ENCODE measurements around the gene TCERG1L. TPM values are rescaled to one million over a fixed set of nuclear protein-coding genes. Genes with fewer than 3 reads are reported as not detected.

The TCERG1L gene
- total RNA-seq, 4 donors from 2014 or later: 0.42 to 1.3 TPM; not detected in 2

DNA sequence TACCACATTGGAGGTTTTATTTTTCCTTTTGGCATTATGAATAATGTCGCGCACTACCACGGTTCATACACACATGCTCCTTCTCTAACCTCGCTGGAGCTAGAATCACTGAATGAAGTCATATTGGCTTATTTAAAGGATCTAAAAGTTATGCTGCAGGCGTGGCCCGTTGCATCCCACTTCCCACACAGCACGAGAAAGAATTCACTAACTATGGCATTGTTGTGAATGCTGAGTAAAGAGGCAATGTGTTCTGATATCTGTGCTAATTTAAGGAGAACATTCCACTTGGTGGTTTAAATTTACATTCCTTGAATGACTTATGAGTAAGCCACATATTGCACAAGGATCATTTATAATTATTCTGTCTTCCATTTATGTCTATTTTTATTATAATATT, 20.7 kb downstream of the TCERG1L start:
- Histone ChIP-seq H3K4me1 (no peaks in the 10 kb centered on the region), H3K27me3 (no peaks in the 10 kb centered on the region), H3K9me3 (peaks cover 0 to 10% (median 0%) of the 10 kb centered on the region in 4 donors), H3K36me3 (no peaks in the 10 kb centered on the region), H3K27ac (no peak overlapping the region), H3K4me3 (no peak overlapping the region)
- TF ChIP-seq EP300 (IDR thresholded peaks at IDR 0.05) (no peak), POLR2A (IDR thresholded peaks at IDR 0.05) (no peak)
- TF ChIP-seq, protein P1, sequence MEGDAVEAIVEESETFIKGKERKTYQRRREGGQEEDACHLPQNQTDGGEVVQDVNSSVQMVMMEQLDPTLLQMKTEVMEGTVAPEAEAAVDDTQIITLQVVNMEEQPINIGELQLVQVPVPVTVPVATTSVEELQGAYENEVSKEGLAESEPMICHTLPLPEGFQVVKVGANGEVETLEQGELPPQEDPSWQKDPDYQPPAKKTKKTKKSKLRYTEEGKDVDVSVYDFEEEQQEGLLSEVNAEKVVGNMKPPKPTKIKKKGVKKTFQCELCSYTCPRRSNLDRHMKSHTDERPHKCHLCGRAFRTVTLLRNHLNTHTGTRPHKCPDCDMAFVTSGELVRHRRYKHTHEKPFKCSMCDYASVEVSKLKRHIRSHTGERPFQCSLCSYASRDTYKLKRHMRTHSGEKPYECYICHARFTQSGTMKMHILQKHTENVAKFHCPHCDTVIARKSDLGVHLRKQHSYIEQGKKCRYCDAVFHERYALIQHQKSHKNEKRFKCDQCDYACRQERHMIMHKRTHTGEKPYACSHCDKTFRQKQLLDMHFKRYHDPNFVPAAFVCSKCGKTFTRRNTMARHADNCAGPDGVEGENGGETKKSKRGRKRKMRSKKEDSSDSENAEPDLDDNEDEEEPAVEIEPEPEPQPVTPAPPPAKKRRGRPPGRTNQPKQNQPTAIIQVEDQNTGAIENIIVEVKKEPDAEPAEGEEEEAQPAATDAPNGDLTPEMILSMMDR (IDR thresholded peaks at IDR 0.05): no peak
- 60 to 62% methylated on average over 7 of the region's 7 CpGs for WGBS, 2 donors
- no peak for DNase-seq (ENCODE audit: low spot score in 2 of 2)

GRCh38 chr10:131288648-131289047, 22.9 kb downstream of the TCERG1L start:
- no peak overlapping the region for H3K4me3 ChIP-seq
- no peaks in the 10 kb centered on the region for H3K4me1 ChIP-seq
- WGBS, 2 donors: 86 to 90% methylated on average over 12 of the region's 12 CpGs
- H3K27ac ChIP-seq: no peak overlapping the region
- H3K36me3 ChIP-seq: no peaks in the 10 kb centered on the region
- peaks cover 0 to 5% (median 0%) of the 10 kb centered on the region in 4 donors for H3K9me3 ChIP-seq
- no peaks in the 10 kb centered on the region for H3K27me3 ChIP-seq
- no peak for DNase-seq (ENCODE audit: low spot score in 2 of 2)
- TF ChIP-seq, protein P1 (IDR thresholded peaks at IDR 0.05): no peak
- no peak for TF ChIP-seq EP300 (IDR thresholded peaks at IDR 0.05)
- TF ChIP-seq POLR2A (IDR thresholded peaks at IDR 0.05): no peak

- no peaks in the 10 kb centered on the region for H3K36me3 ChIP-seq
- DNase-seq (ENCODE audit: low spot score in 2 of 2): no peak
- H3K27me3 ChIP-seq: no peaks in the 10 kb centered on the region
- H3K27ac ChIP-seq: no peak overlapping the region
- 91% methylated on average over 9 of the region's 9 CpGs for WGBS, 2 donors
- H3K4me1 ChIP-seq: no peaks in the 10 kb centered on the region
- TF ChIP-seq POLR2A (IDR thresholded peaks at IDR 0.05): no peak
- TF ChIP-seq EP300 (IDR thresholded peaks at IDR 0.05): no peak
- TF ChIP-seq, protein P1 (IDR thresholded peaks at IDR 0.05): no peak
- H3K9me3 ChIP-seq: peaks cover 0 to 5% (median 1%) of the 10 kb centered on the region in 4 donors
- H3K4me3 ChIP-seq: no peak overlapping the region
These were observed 28.6 kb downstream of the TCERG1L start for GRCh38 chr10:131282961-131283360.

- Histone ChIP-seq H3K4me1 (no peaks in the 10 kb centered on the region), H3K27me3 (no peaks in the 10 kb centered on the region), H3K4me3 (no peak overlapping the region), H3K9me3 (peaks cover 0 to 5% (median 1%) of the 10 kb centered on the region in 4 donors), H3K36me3 (no peaks in the 10 kb centered on the region), H3K27ac (no peak overlapping the region)
- no peak for DNase-seq (ENCODE audit: low spot score in 2 of 2)
- no peak for TF ChIP-seq EP300 (IDR thresholded peaks at IDR 0.05)
- TF ChIP-seq POLR2A (IDR thresholded peaks at IDR 0.05): no peak
- TF ChIP-seq, protein P1 (IDR thresholded peaks at IDR 0.05): no peak
- WGBS, 2 donors: 28 to 54% methylated on average over 1 of the region's 1 CpG
These were observed 31.4 kb downstream of the TCERG1L start for GRCh38 chr10:131280101-131280500.

DNA sequence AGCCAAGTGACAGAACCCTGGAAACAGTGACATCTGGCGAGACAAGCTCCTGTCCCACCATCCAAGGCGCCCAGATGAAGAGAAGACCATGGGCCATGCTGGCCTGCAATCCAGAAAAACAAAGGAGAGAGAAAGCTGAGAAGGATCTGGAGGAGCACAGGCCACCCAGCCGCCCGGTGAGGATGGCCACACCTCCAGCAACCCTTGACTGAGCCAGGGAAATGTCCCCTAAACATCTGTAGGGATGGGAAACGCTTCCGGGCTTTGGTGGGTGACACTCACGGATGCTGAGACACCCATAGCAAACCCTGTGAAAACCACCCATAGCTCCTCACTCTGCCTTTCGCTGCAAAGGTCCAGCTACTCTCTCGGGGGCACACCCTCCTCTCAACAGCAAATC, 32.0 kb downstream of the TCERG1L start:
- Histone ChIP-seq H3K4me1 (no peaks in the 10 kb centered on the region), H3K9me3 (peaks cover 0 to 2% (median under 1%) of the 10 kb centered on the region in 4 donors), H3K27ac (no peak overlapping the region), H3K36me3 (no peaks in the 10 kb centered on the region), H3K27me3 (no peaks in the 10 kb centered on the region), H3K4me3 (no peak overlapping the region)
- WGBS, 2 donors: 85 to 87% methylated on average over 7 to 9 of the region's 9 CpGs
- TF ChIP-seq POLR2A (IDR thresholded peaks at IDR 0.05): no peak
- TF ChIP-seq, protein P1 (IDR thresholded peaks at IDR 0.05): no peak
- TF ChIP-seq EP300 (IDR thresholded peaks at IDR 0.05): no peak
- DNase-seq (ENCODE audit: low spot score in 2 of 2): no peak

Data from tibial nerve (tissue), 4 donors.